CD14-positive monocyte (primary cell): ENCODE data around the gene LMTK2. TPM values are rescaled to one million over a fixed set of nuclear protein-coding genes. Genes with fewer than 3 reads are reported as not detected.

Source experiments
- DNase-seq, 3 donors: peaks; one replicate each; pipeline ENCODE4 v3.0.0-alpha.2; 2011 to 2022
- H2AFZ ChIP-seq: 2 replicates; pipeline ENCODE4 v1.6.0; 2012; ENCODE audit warnings: mild to moderate bottlenecking, low read depth, low read length, inconsistent platforms; ENCODE audit not compliant: insufficient read depth, poor library complexity, severe bottlenecking
- H3K27ac ChIP-seq, 2 donors: 1 replicate in 1 of 2; 2 replicates in 1 of 2; pipeline ENCODE4 v1.5.1; 2012 to 2013; ENCODE audit warnings: low read length in 2 of 2, control low read depth in 1 of 2, inconsistent platforms in 1 of 2, low read depth in 1 of 2, mild to moderate bottlenecking in 1 of 2
- H3K27me3 ChIP-seq, 2 donors: one replicate each; pipeline versions ENCODE4 v1.6.0 to v1.6.1; 2011 to 2013; ENCODE audit warnings: low read length in 2 of 2; ENCODE audit not compliant: control insufficient read depth in 2 of 2, insufficient read depth in 2 of 2
- H3K36me3 ChIP-seq, 2 donors: replicated peaks in 1 of 2; 1 replicate in 1 of 2; 2 replicates in 1 of 2; pipeline versions ENCODE4 v1.5.1 to v1.6.1; 2012 to 2013; ENCODE audit warnings: low read length in 2 of 2, control low read depth in 1 of 2, inconsistent platforms in 1 of 2, mild to moderate bottlenecking in 1 of 2; ENCODE audit not compliant: insufficient read depth in 2 of 2, control insufficient read depth in 1 of 2
- H3K4me1 ChIP-seq, 2 donors: 1 replicate in 1 of 2; 2 replicates in 1 of 2; pipeline versions ENCODE4 v1.5.1 to v1.6.1; 2012 to 2013; ENCODE audit warnings: low read length in 2 of 2, control low read depth in 1 of 2, inconsistent platforms in 1 of 2, mild to moderate bottlenecking in 1 of 2, moderate library complexity in 1 of 2; ENCODE audit not compliant: insufficient read depth in 2 of 2, control insufficient read depth in 1 of 2
- H3K4me2 ChIP-seq: replicated peaks from 2 replicates; pipeline ENCODE3; 2012; ENCODE audit warnings: low read length, moderate library complexity, mild to moderate bottlenecking; ENCODE audit not compliant: poor library complexity, severe bottlenecking; ENCODE audit errors: extremely low read depth
- H3K4me3 ChIP-seq, 3 experiments: fragments of 200-600 bp in 1 of 3; sonication (generic) in 1 of 3; replicated peaks in 1 of 3; 1 replicate in 2 of 3; 2 replicates in 1 of 3; pipeline ENCODE4 v1.5.1; 2011 to 2013; ENCODE audit warnings: low read length in 3 of 3, mild to moderate bottlenecking in 3 of 3, control low read depth in 2 of 3, low read depth in 2 of 3, inconsistent platforms in 1 of 3, moderate library complexity in 1 of 3
- H3K79me2 ChIP-seq: 2 replicates; pipeline ENCODE4 v1.6.0; 2012; ENCODE audit warnings: mild to moderate bottlenecking, control low read depth, inconsistent platforms, low read length, moderate library complexity; ENCODE audit not compliant: insufficient read depth
- H3K9ac ChIP-seq: 2 replicates; pipeline ENCODE4 v1.6.0; 2017; ENCODE audit warnings: low read length, mild to moderate bottlenecking; ENCODE audit not compliant: insufficient read depth, poor library complexity, severe bottlenecking
- H3K9me3 ChIP-seq, 2 donors: replicated peaks in 1 of 2; 1 replicate in 1 of 2; 2 replicates in 1 of 2; pipeline versions ENCODE4 v1.5.1 to v1.6.1; 2012 to 2013; ENCODE audit warnings: low read length in 2 of 2, control low read depth in 1 of 2; ENCODE audit not compliant: control insufficient read depth in 1 of 2, insufficient read depth in 1 of 2
- H4K20me1 ChIP-seq: 2 replicates; pipeline ENCODE4 v1.6.0; 2012; ENCODE audit warnings: mild to moderate bottlenecking, low read length, control low read depth, moderate library complexity; ENCODE audit not compliant: insufficient read depth
- H3K27ac Mint-ChIP-seq, 7 donors: one replicate each; pipeline ENCODE4 v1.8.0; 2020; ENCODE audit warnings: mild to moderate bottlenecking in 7 of 7, mixed read lengths in 7 of 7, moderate library complexity in 6 of 7, inconsistent platforms in 2 of 7
- H3K27me3 Mint-ChIP-seq, 3 donors: one replicate each; pipeline ENCODE4 v1.8.0; 2021 to 2022; ENCODE audit warnings: low read depth in 3 of 3, mild to moderate bottlenecking in 3 of 3, mixed read lengths in 3 of 3, moderate library complexity in 3 of 3, inconsistent platforms in 1 of 3
- H3K36me3 Mint-ChIP-seq, 2 donors: one replicate each; pipeline ENCODE4 v1.8.0; 2020; ENCODE audit warnings: mixed read lengths in 2 of 2, inconsistent platforms in 1 of 2, mild to moderate bottlenecking in 1 of 2
- H3K4me1 Mint-ChIP-seq: one replicate; pipeline ENCODE4 v1.8.0; 2020; ENCODE audit warnings: mild to moderate bottlenecking, mixed read lengths
- H3K4me3 Mint-ChIP-seq, 2 donors: one replicate each; pipeline ENCODE4 v1.8.0; 2020; ENCODE audit warnings: mild to moderate bottlenecking in 2 of 2, mixed read lengths in 2 of 2, moderate library complexity in 1 of 2
- H3K9me3 Mint-ChIP-seq, 7 donors: one replicate each; pipeline ENCODE4 v1.8.0; 2020 to 2022; ENCODE audit warnings: mixed read lengths in 7 of 7, mild to moderate bottlenecking in 6 of 7, moderate library complexity in 6 of 7, inconsistent platforms in 2 of 7
- WGBS: methylation state at CpG from one replicate; pipeline ENCODE4 v1.1.5; 2013; ENCODE audit warnings: missing lambda C conversion rate; ENCODE audit not compliant: insufficient coverage; 5-methylcytosine and 5-hydroxymethylcytosine counted together
- intact Hi-C, 2 donors: fragments of 100-400 bp; cut with micrococcal nuclease; formaldehyde crosslinking; loops; one replicate each; pipeline versions ENCODE4 v1.15.0 to v1.15.1; 2023
- polyA plus RNA-seq, 3 donors: library from polyadenylated mRNA; depleted of rRNA in 1 of 3; unstranded in 2 of 3; stranded (reverse) in 1 of 3; fragments of 300-500 nt in 2 of 3; fragments of >200 nt in 1 of 3; fragmentation: Illumina TruSeq in 2 of 3; gene quantifications; 1 replicate in 2 of 3; 2 replicates in 1 of 3; pipeline ENCODE4 v1.2.3, GENCODE V29; 2012 to 2021
- TF ChIP-seq, protein P1 (sequence below): fragments of 200-600 bp; IDR thresholded peaks from one replicate; pipeline ENCODE4 v1.8.0; 2022; ENCODE audit warnings: antibody characterized with exemption, mild to moderate bottlenecking

Gene LMTK2
- polyA plus RNA-seq, 3 donors, result 1.7 to 9.2 (median 1.8) TPM

DNA sequence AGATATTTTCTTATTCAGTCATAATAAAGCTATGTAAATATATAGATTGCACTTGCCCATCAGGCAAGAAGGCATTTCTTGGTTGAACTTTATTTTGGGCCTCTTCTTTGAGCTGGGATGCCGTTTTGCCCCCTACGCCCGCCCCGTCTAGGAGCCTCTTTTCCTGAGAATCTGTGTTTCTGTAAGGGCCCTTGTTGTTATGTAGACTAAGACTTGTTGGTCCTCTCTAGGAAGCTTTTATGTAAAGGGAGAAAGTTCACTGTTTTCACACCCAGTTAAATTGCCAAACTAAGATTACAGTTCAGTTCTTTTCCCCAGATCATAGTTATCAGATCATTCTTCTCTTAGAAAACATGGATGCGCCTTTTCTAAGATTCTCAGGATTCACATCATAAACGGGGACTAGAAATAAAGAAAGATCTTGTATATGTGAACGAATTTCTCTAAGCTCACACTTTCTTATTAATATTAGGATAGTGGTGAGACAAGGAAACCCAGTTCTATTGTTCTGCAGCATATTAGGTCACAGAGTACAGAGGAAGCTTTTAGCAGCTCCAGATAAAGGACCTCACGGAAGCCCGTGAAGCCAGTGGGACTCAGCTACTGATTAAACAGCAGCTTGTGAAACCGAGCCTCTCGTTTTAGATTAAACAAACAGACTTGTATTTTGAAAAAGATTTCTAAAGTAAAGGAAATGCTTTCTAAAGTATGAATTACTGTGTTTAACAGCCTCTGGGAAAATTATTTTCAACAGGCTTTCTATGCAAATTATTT, 3.8 kb downstream of the LMTK2 start:
- Histone ChIP-seq H3K27me3 (peaks cover 50 to 72% of the 10 kb centered on the region in 2 donors), H3K9ac (no peak overlapping the region), H3K4me1 (peaks cover 12 to 18% of the 10 kb centered on the region in 2 donors), H3K27ac (no peak overlapping the region), H3K4me2 (no peak overlapping the region), H3K79me2 (peaks cover 61% of the 10 kb centered on the region), H2AFZ (no peak overlapping the region), H3K4me3 (no peak overlapping the region), H3K36me3 (no peaks in the 10 kb centered on the region), H4K20me1 (peaks cover 84% of the 10 kb centered on the region), H3K9me3 (peaks cover 12 to 14% of the 10 kb centered on the region in 2 donors)
- Mint-ChIP-seq H3K27ac (no peak overlapping the region), H3K27me3 (peaks cover 59 to 78% (median 66%) of the 10 kb centered on the region in 3 donors), H3K4me3 (no peak overlapping the region), H3K4me1 (peaks cover 20% of the 10 kb centered on the region), H3K36me3 (peaks cover 27 to 35% of the 10 kb centered on the region in 2 donors), H3K9me3 (peaks cover 7 to 20% (median 17%) of the 10 kb centered on the region in 7 donors)
- TF ChIP-seq, protein P1, sequence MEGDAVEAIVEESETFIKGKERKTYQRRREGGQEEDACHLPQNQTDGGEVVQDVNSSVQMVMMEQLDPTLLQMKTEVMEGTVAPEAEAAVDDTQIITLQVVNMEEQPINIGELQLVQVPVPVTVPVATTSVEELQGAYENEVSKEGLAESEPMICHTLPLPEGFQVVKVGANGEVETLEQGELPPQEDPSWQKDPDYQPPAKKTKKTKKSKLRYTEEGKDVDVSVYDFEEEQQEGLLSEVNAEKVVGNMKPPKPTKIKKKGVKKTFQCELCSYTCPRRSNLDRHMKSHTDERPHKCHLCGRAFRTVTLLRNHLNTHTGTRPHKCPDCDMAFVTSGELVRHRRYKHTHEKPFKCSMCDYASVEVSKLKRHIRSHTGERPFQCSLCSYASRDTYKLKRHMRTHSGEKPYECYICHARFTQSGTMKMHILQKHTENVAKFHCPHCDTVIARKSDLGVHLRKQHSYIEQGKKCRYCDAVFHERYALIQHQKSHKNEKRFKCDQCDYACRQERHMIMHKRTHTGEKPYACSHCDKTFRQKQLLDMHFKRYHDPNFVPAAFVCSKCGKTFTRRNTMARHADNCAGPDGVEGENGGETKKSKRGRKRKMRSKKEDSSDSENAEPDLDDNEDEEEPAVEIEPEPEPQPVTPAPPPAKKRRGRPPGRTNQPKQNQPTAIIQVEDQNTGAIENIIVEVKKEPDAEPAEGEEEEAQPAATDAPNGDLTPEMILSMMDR, result no peak
- intact Hi-C loops, result loop anchor here in 1 of 2 donors (5.0 kb wide), 1 partner anchor 37 kb away; no protein-coding TSS in a partner anchor
- WGBS, result 100% methylated on average over 1 of the region's 11 CpGs
- DNase-seq, result no peak

DNA sequence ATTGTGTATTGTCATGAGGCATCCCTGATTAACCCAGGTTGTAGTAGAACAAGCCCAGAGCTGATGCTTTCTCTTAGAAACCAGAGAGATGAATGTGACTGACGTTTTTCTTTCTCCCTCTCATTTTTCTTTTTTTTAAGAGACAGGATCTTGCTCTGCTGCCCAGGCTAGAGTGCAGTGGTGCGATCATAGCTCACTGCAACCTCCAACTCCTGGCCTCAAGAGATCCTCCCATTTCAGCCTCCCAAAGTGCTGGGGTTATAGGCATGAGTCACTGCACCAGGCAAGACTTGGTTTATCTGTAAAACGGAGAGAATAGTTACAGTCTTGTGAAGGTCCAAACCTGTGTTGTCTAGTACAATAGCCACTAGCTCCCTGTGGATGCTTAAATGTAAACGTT, 5.4 kb downstream of the LMTK2 start:
- Histone ChIP-seq H3K79me2 (peaks cover 64% of the 10 kb centered on the region), H4K20me1 (peaks cover 100% of the 10 kb centered on the region)

More for the DNA sequence above, 5.4 kb downstream of the LMTK2 start:
- 100% methylated on average over 1 of the region's 4 CpGs for WGBS
- Histone ChIP-seq H3K4me2 (no peak overlapping the region), H3K9me3 (peaks cover 12 to 14% of the 10 kb centered on the region in 2 donors), H2AFZ (no peak overlapping the region), H3K36me3 (no peaks in the 10 kb centered on the region), H3K27me3 (peaks cover 55 to 87% of the 10 kb centered on the region in 2 donors), H3K4me3 (no peak overlapping the region), H3K27ac (no peak overlapping the region), H3K9ac (no peak overlapping the region), H3K4me1 (peaks cover 12 to 17% of the 10 kb centered on the region in 2 donors)
- DNase-seq, result no peak
- Mint-ChIP-seq H3K4me1 (peaks cover 27% of the 10 kb centered on the region), H3K27ac (no peak overlapping the region), H3K27me3 (peaks cover 66 to 87% (median 72%) of the 10 kb centered on the region in 3 donors), H3K36me3 (peaks cover 28 to 42% of the 10 kb centered on the region in 2 donors), H3K9me3 (peaks cover 7 to 22% (median 17%) of the 10 kb centered on the region in 7 donors), H3K4me3 (no peak overlapping the region)
- TF ChIP-seq, protein P1, result no peak
- intact Hi-C loops, result loop anchor here in 1 of 2 donors (5.0 kb wide), 1 partner anchor 35 kb away; no protein-coding TSS in a partner anchor
